Fibroblast of pulmonary artery (primary cell): ENCODE measurements around the gene RRM2.
"Not testable (repeated sequence)": the region's sequence is repeated elsewhere in the genome, so short reads cannot be mapped to it uniquely, and the experiment has no call there.

Source experiments
- DNase-seq: peaks from one replicate; pipeline ENCODE4 v3.0.0-alpha.2; 2010; ENCODE audit warnings: low read depth
- H3K4me3 ChIP-seq: replicated peaks from 2 replicates; pipeline ENCODE4 v1.5.1; 2011; ENCODE audit warnings: low read depth, mild to moderate bottlenecking, control low read depth, low read length, moderate library complexity
- CTCF ChIP-seq: IDR thresholded peaks from 2 replicates; pipeline ENCODE4 v1.5.1; 2011; ENCODE audit warnings: mild to moderate bottlenecking, control low read depth, low read length, inconsistent platforms; ENCODE audit errors: missing control alignments

Gene RRM2

GRCh38 chr2:10101491-10101890 lies 21.0 kb upstream of the RRM2 start:
- TF ChIP-seq CTCF: no peak
- no peak for DNase-seq
- H3K4me3 ChIP-seq: no peak overlapping the region

DNA sequence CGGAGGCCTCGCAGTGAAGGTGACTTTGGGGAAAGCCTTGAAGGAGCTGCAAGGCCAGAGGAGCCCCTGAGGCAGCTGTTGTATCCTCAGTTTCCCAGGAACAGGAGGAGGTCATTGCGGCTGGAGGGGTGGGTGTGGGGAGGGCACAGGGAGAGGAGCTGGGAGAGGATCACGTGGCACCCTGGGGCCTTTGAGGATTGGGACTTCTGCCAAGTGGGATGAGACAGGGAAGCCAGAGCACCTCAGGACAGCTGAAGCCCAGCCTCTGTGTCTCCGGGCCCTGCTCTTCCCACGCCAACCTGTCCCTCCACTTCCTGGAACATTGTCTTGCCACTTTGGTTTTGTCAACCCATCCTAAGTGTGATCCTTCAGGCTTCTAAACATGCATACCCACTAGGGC lies 19.4 kb upstream of the RRM2 start:
- no peak for DNase-seq
- no peak for TF ChIP-seq CTCF
- H3K4me3 ChIP-seq: no peak overlapping the region

- H3K4me3 ChIP-seq: not testable (repeated sequence)
Measured at GRCh38 chr2:10104906-10105305, 17.6 kb upstream of the RRM2 start.

DNA sequence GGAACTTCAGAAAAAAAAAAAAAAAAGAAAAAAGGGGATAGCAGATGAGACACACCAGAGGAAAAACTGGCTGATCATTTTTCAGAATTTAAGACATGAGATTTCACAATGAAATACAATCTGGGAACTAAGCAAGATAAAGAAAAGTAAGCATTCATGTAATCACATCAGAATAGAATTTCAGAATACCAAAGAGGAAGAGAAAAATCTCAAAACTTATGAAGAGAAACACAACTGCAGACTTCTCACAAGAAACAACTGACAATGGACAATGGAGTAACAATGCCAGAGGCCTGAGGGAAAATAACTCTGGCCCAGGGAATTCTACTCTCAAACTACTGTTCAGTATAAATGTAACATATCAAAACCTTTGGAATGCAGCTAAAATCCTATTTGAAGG lies 13.2 kb upstream of the RRM2 start:
- TF ChIP-seq CTCF: no peak
- DNase-seq: peak; percentile 6
- no peak overlapping the region for H3K4me3 ChIP-seq

More at GRCh38 chr2:10104906-10105305, 17.6 kb upstream of the RRM2 start:
- not testable (repeated sequence) for DNase-seq

DNA sequence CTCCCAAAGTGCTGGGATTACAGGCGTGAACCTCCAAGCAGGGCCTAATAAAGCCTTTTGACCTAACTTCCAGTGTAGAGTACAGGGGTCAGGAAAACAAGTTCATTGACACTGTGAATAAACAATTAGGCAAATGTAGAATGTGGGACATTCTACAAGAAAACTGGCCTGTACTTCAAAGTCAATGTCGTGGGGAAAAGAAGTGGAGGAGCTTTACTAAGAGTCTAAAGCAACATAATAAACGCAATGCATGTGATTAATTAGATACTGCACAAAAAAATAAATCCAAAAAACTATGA lies 3.6 kb upstream of the RRM2 start:
- no peak overlapping the region for H3K4me3 ChIP-seq
- no peak for TF ChIP-seq CTCF
- no peak for DNase-seq

DNA sequence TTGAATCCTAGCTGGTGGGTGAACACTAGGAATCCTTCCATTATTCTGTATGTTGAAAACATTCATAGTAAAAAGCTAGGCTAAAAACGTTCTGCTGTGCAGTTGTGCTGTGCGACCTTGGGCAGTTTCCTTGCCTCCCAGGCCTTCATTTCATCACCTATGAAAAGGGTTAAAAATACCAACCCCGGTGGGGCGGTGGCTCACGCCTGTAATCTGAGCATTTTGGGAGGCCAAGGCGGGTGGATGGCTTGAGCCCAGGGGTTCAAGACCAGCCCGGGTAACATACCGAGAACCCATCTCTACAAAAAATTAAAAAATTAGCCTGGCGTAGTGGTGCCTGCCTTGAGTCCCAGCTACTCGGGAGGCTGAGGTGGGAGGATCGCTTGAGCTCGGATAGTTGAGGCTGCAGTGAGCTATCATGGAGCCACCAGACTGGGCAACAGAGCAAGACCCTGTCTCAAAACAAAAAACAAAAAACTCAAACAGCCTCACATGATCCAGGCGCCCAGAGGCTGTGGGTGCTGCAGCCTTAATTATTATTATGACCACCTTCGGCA lies 2.9 kb upstream of the RRM2 start:
- H3K4me3 ChIP-seq: peak overlapping the region; percentile 72
- no peak for DNase-seq
- no peak for TF ChIP-seq CTCF

DNA sequence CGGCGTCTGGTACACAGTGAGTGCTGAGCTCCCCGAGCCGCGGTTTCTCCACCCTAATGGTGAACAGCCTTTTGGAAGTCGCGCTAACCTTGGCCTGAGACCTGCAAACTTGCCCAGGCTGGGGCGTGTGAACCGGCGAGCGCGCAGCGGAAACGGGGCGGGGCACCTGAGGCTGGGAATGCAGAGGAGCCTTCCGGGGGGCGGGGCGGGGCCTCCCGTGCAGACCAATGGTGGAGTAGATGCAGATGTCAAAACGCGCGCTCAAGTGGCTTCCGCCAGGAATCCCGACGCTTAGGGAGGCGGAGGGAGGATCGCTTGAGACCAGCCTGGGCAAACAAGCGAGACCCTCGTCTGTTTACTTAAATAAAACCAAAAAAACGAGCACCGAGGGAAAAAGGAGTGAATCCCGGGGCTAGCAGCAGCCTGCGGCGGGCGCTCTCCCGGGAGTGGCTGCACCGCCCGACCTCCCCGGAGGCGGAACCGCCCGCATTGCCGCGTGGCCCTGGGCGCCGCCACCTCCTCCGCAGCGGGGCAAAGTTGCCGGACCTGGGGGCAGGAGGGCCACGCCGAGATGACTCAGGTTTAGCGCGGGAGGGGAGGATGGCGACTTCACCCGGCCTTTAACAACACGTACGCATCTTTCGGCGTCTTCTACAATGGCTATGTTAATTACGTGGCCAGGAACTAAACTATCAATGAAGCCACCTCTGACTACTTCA lies 2.2 kb upstream of the RRM2 start:
- H3K4me3 ChIP-seq: peak overlapping the region; percentile 72
- TF ChIP-seq CTCF: no peak
- peak; percentile 87 for DNase-seq
